ENCODE results near the gene ELMO1. TPM values are rescaled to one million over a fixed set of nuclear protein-coding genes. Genes with fewer than 3 reads are reported as not detected.

Gene ELMO1
- total RNA-seq, 2 experiments from 2014 or later, result 101 TPM

DNA sequence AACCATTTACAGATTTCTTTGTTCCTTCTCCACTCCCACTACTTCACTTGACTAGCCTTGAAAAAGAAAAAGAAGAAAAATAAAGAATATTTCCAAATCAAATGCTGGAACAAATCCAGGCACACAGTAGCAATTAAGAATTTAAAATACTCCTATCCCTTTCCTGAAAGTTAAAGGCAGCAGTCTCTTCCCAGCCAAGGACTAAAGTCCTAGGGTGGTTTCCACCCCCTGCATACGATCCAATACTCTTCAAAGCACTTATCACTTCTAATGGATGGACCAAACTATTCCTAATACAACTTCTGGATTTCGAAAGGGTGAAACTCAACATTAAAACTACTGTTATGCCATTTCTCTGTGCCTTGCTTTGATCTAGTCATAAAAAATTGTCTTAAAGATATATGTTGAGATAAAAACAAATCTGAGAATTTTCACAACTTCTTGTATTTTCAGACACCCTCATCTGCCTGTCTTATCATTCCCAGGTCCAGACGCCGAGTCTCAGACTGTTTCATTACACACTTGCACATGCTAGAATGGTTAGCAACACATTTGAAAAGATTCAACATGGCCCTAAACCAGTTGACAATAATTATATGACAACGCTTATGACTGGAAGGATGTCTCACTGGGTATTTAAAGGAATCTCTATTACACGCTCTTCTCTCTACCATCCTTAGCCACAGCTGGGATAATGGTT, 13.4 kb downstream of the ELMO1 start:
- DNase-seq (no peak), ATAC-seq (no peak)
- Mint-ChIP-seq H3K4me1 (peaks cover 18% of the 10 kb centered on the region), H3K27me3 (peaks cover 3% of the 10 kb centered on the region), H3K36me3 (peaks cover 2% of the 10 kb centered on the region), H3K27ac (no peak overlapping the region), H3K4me3 (no peak overlapping the region), H3K9me3 (ENCODE audit: low read depth) (no peaks in the 10 kb centered on the region)
- CTCF ChIA-PET, result interaction anchor here (1.6 kb wide), 1 partner anchor 19 kb away, joined by 3 read pairs; no protein-coding TSS in a partner anchor

DNA sequence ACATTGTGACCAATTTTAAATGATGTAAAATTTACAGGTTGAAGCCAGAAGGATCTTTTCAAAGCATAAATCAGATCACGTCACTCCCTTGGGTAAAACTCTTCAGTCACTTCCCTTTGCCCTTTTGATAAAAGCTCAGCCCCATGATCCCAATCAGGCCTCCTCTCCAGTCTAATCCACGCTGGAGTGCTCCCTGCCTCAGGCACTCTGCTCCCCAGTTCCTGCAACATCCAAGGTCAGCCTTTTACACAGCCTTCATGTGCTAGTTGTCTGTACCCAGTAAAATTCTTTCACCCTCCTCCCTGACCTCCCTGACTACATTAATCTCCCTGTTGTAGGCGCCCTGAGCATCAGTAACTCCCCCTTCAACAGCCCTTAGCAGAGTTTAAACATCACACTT, 14.1 kb downstream of the ELMO1 start:
- H3K4me3 Mint-ChIP-seq, result no peak overlapping the region
- peaks cover 2% of the 10 kb centered on the region for H3K36me3 Mint-ChIP-seq
- H3K27me3 Mint-ChIP-seq, result peaks cover 3% of the 10 kb centered on the region
- CTCF ChIA-PET, result no interaction called here
- H3K9me3 Mint-ChIP-seq (ENCODE audit: low read depth), result no peaks in the 10 kb centered on the region
- peaks cover 12% of the 10 kb centered on the region for H3K4me1 Mint-ChIP-seq
- DNase-seq, result no peak
- ATAC-seq, result no peak
- H3K27ac Mint-ChIP-seq, result no peak overlapping the region

DNA sequence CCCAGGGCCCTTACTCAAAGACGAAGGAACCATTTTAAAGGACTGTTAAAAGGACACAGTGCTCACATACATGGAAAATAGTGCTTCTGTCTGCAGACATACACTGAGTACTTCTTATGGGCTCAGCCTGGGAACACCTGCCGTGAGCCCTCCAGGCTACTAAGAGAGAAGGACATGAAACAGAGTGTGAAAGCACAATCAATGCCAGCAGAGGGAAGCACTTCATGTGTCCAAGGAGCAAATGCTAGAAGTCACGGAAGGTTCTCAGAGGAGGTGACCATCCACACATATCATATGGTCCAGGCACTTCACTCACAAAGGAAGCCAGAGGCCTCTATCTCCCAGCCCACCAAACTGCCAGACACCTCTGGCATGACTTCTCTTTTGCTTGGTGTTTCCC, 15.5 kb downstream of the ELMO1 start:
- Mint-ChIP-seq H3K4me1 (peaks cover 12% of the 10 kb centered on the region), H3K27me3 (peaks cover 3% of the 10 kb centered on the region), H3K27ac (no peak overlapping the region), H3K4me3 (no peak overlapping the region), H3K9me3 (ENCODE audit: low read depth) (no peaks in the 10 kb centered on the region), H3K36me3 (peaks cover 2% of the 10 kb centered on the region)
- ATAC-seq (no peak), DNase-seq (no peak)
- CTCF ChIA-PET, result no interaction called here

GRCh38 chr7:37432281-37432920, 16.3 kb downstream of the ELMO1 start:
- Mint-ChIP-seq H3K4me1 (peaks cover 12% of the 10 kb centered on the region), H3K27me3 (peaks cover 3% of the 10 kb centered on the region), H3K36me3 (no peaks in the 10 kb centered on the region), H3K9me3 (ENCODE audit: low read depth) (no peaks in the 10 kb centered on the region), H3K4me3 (no peak overlapping the region), H3K27ac (no peak overlapping the region)
- CTCF ChIA-PET, result no interaction called here
- ATAC-seq, result peak; percentile 33
- no peak for DNase-seq

DNA sequence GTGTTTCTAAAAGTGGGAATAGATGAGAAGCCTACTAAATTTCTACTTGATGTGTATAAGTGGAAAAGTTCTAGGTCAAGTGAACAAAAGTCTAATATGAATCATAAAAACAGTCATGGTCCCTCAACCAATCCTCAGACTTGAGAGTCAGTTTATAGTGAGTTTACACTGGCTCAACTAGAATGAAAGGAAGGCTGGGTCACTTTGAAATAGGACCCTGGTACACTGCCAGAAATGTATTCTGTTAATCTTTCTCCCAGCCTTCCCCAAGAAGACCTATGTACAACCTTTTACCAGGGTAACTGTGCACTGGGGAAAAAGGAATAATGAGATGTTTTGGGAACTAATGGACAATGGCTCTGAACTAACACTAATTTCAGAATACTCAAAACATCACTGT, 17.3 kb downstream of the ELMO1 start:
- H3K4me1 Mint-ChIP-seq, result peaks cover 12% of the 10 kb centered on the region

GRCh38 chr7:37430640-37431039, 18.0 kb downstream of the ELMO1 start:
- DNase-seq (no peak), ATAC-seq (no peak)
- peaks cover 12% of the 10 kb centered on the region for H3K4me1 Mint-ChIP-seq
- no peaks in the 10 kb centered on the region for H3K36me3 Mint-ChIP-seq
- H3K27me3 Mint-ChIP-seq, result peaks cover 3% of the 10 kb centered on the region
- CTCF ChIA-PET, result no interaction called here
- H3K9me3 Mint-ChIP-seq (ENCODE audit: low read depth), result no peaks in the 10 kb centered on the region
- H3K27ac Mint-ChIP-seq, result no peak overlapping the region
- H3K4me3 Mint-ChIP-seq, result no peak overlapping the region

More for the DNA sequence above, 17.3 kb downstream of the ELMO1 start:
- ATAC-seq (no peak), DNase-seq (no peak)
- H3K9me3 Mint-ChIP-seq (ENCODE audit: low read depth), result no peaks in the 10 kb centered on the region
- CTCF ChIA-PET, result no interaction called here
- H3K36me3 Mint-ChIP-seq, result no peaks in the 10 kb centered on the region
- H3K27ac Mint-ChIP-seq, result no peak overlapping the region
- no peak overlapping the region for H3K4me3 Mint-ChIP-seq
- H3K27me3 Mint-ChIP-seq, result peaks cover 3% of the 10 kb centered on the region

DNA sequence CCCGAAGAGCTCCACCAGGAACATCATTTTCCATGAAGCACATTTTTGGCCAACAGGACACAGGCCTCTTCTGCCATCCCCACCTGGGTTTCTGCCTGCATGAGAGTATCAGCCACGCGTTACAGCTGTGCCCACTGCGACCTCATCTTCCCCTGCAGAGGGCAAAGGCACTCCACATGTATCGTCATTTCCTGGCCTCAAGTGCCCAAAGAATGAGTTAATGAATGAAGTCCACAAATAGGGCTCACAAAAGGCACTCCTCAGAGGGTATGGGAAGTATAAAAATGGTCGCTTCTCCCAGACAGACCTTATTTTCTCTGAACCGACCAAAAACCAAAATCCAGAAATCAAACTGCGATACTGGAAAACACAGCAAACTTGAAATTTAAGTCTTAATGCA, 18.5 kb downstream of the ELMO1 start:
- ATAC-seq (no peak), DNase-seq (no peak)
- Mint-ChIP-seq H3K36me3 (no peaks in the 10 kb centered on the region), H3K4me1 (peaks cover 12% of the 10 kb centered on the region), H3K4me3 (no peak overlapping the region), H3K27me3 (peaks cover 3% of the 10 kb centered on the region), H3K27ac (no peak overlapping the region), H3K9me3 (ENCODE audit: low read depth) (no peaks in the 10 kb centered on the region)
- CTCF ChIA-PET, result no interaction called here

GRCh38 chr7:37429435-37429791, 19.3 kb downstream of the ELMO1 start:
- CTCF ChIA-PET, result no interaction called here
- Mint-ChIP-seq H3K4me3 (no peak overlapping the region), H3K4me1 (peaks cover 16% of the 10 kb centered on the region), H3K9me3 (ENCODE audit: low read depth) (no peaks in the 10 kb centered on the region), H3K36me3 (no peaks in the 10 kb centered on the region), H3K27ac (no peak overlapping the region), H3K27me3 (peaks cover 3% of the 10 kb centered on the region)
- DNase-seq (no peak), ATAC-seq (no peak)

DNA sequence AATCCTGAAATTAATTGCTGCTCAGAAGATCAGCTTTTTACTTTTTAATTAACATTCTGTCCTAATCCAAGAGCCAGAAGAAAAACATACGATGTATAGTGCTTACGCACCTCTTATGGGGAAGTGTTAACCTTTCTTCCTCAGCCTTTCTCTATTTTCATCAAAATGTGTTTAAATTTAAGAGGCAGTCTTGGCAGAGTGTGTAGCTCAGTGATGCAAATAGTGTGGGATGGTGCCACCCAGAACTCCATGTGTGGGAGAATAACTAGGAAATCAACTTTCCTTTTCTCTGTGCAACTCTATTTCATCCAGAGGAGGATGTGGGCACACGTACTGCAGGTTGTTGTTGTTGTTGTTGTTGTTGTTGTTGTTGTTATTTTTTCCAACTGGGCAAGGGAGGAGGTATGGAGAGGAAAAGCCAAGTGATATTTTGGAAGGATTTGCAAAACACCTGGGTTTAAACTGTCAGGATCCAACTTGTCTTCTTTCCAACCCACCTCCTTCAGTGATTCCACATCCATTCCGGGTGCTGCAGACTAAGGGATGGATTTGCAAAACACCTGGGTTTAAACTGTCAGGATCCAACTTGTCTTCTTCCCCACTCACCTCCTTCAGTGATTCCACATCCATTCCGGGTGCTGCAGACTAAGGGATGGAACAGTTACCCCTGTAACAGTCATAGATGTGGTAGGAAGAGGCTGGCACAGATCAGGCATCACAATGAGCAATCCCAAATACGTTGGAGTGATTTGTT, 19.8 kb downstream of the ELMO1 start:
- Mint-ChIP-seq H3K36me3 (no peaks in the 10 kb centered on the region), H3K4me1 (peaks cover 17% of the 10 kb centered on the region), H3K27ac (no peak overlapping the region), H3K4me3 (no peak overlapping the region), H3K9me3 (ENCODE audit: low read depth) (no peaks in the 10 kb centered on the region), H3K27me3 (peaks cover 3% of the 10 kb centered on the region)
- CTCF ChIA-PET, result no interaction called here
- ATAC-seq (no peak), DNase-seq (no peak)

- Mint-ChIP-seq H3K4me1 (peaks cover 9% of the 10 kb centered on the region), H3K36me3 (no peaks in the 10 kb centered on the region), H3K9me3 (ENCODE audit: low read depth) (no peaks in the 10 kb centered on the region), H3K27ac (no peak overlapping the region), H3K27me3 (no peaks in the 10 kb centered on the region), H3K4me3 (no peak overlapping the region)
- no peak for ATAC-seq
- DNase-seq, result no peak
- CTCF ChIA-PET, result interaction anchor here (0.9 kb wide), 1 partner anchor 19 kb away, joined by 3 read pairs; no protein-coding TSS in a partner anchor
These were observed 21.3 kb downstream of the ELMO1 start for GRCh38 chr7:37427276-37427940.

DNA sequence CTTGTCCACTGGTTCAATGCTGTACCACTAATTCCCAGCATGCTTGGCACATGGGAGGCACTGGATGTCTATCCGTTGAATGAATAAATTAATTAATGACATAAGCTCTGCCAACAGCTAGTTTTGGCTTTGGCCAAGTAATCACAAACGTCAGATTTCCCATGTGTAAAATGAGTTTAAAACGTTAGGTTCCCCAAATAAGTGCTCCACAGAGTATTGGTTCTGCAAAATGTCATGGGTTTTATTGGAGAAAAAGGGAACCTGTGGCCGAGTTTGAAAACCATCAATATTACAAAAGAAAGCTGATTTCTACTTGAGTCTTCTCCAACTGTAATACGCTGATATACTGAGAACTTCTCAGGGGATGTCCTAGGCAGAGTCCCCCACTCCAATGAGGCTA, 23.2 kb downstream of the ELMO1 start:
- H3K36me3 Mint-ChIP-seq, result no peaks in the 10 kb centered on the region
- CTCF ChIA-PET, result interaction anchor here (0.6 kb wide), 1 partner anchor 214 kb away, joined by 4 read pairs; no protein-coding TSS in a partner anchor
- H3K4me3 Mint-ChIP-seq, result no peak overlapping the region
- H3K4me1 Mint-ChIP-seq, result peaks cover 5% of the 10 kb centered on the region
- no peak for ATAC-seq
- no peak for DNase-seq
- H3K9me3 Mint-ChIP-seq (ENCODE audit: low read depth), result no peaks in the 10 kb centered on the region
- no peaks in the 10 kb centered on the region for H3K27me3 Mint-ChIP-seq
- no peak overlapping the region for H3K27ac Mint-ChIP-seq

GRCh38 chr7:37424995-37425394, 23.7 kb downstream of the ELMO1 start:
- Mint-ChIP-seq H3K27ac (no peak overlapping the region), H3K9me3 (ENCODE audit: low read depth) (no peaks in the 10 kb centered on the region), H3K27me3 (no peaks in the 10 kb centered on the region), H3K4me3 (no peak overlapping the region), H3K4me1 (peaks cover 5% of the 10 kb centered on the region), H3K36me3 (no peaks in the 10 kb centered on the region)
- no peak for ATAC-seq
- CTCF ChIA-PET, result no interaction called here
- DNase-seq, result no peak

- no peak overlapping the region for H3K4me3 Mint-ChIP-seq
- no peaks in the 10 kb centered on the region for H3K36me3 Mint-ChIP-seq
- ATAC-seq, result no peak
- no peaks in the 10 kb centered on the region for H3K9me3 Mint-ChIP-seq (ENCODE audit: low read depth)
- CTCF ChIA-PET, result no interaction called here
- peaks cover 5% of the 10 kb centered on the region for H3K4me1 Mint-ChIP-seq
- DNase-seq, result no peak
- no peaks in the 10 kb centered on the region for H3K27me3 Mint-ChIP-seq
- H3K27ac Mint-ChIP-seq, result no peak overlapping the region
These were observed 24.1 kb downstream of the ELMO1 start for GRCh38 chr7:37424521-37424920.

All from activated CD8-positive, alpha-beta memory T cell treated with anti-CD3 and anti-CD28 coated beads, Interleukin-2, amount 10 ng/mL, durations not matched to agents 7 days and 5 days (primary cell).